Thyroid gland (tissue), 4 donors: Measurements from ENCODE around the gene KCNMA1. TPM values are rescaled to one million over a fixed set of nuclear protein-coding genes. Genes with fewer than 3 reads are reported as not detected.

Source experiments
- DNase-seq, 2 donors: peaks; one replicate each; pipeline ENCODE4 v3.0.0-alpha.2; 2019
- H3K27ac ChIP-seq, 3 donors: fragments of 200-600 bp; sonication (generic); 1 replicate in 2 of 3; 2 replicates in 1 of 3; pipeline ENCODE4 v1.5.1; 2016 to 2019; ENCODE audit warnings: mild to moderate bottlenecking in 1 of 3, moderate library complexity in 1 of 3
- H3K27me3 ChIP-seq: fragments of 200-600 bp; sonication (generic); one replicate; pipeline ENCODE4 v1.5.1; 2019
- H3K36me3 ChIP-seq, 2 donors: fragments of 200-600 bp; sonication (generic); one replicate each; pipeline ENCODE4 v1.5.1; 2016 to 2019
- H3K4me1 ChIP-seq, 2 donors: fragments of 200-600 bp; sonication (generic); one replicate each; pipeline ENCODE4 v1.5.1; 2017 to 2019
- H3K4me3 ChIP-seq, 3 donors: fragments of 200-600 bp; sonication (generic); replicated peaks in 1 of 3; 1 replicate in 2 of 3; 2 replicates in 1 of 3; pipeline ENCODE4 v1.5.1; 2016; ENCODE audit warnings: mild to moderate bottlenecking in 1 of 3
- H3K9me3 ChIP-seq: fragments of 200-600 bp; sonication (generic); one replicate; pipeline ENCODE4 v1.5.1; 2017
- POLR2A ChIP-seq, 2 donors: fragments of 450-650 bp; IDR thresholded peaks; one replicate each; pipeline ENCODE4 v1.6.1; 2017; ENCODE audit warnings: antibody characterized with exemption in 2 of 2, mild to moderate bottlenecking in 2 of 2, moderate library complexity in 1 of 2
- WGBS, 2 donors: methylation state at CpG; one replicate each; pipeline ENCODE4 v1.1.5; 2017; 5-methylcytosine and 5-hydroxymethylcytosine counted together
- intact Hi-C: fragments of 100-400 bp; cut with DNase I; formaldehyde crosslinking; loops from one replicate; pipeline ENCODE4 v1.15.1; 2023
- total RNA-seq, 4 donors: library from RNA; depleted of rRNA; stranded (reverse); fragments of >200 nt; gene quantifications; one replicate each; pipeline ENCODE4 v1.2.3, GENCODE V29; 2016
- TF ChIP-seq, protein P1 (sequence below), 6 experiments: fragments of 200-600 bp in 3 of 6; fragments of 450-650 bp in 3 of 6; sonication (generic) in 3 of 6; IDR thresholded peaks; one replicate each; pipeline ENCODE4 v1.5.1; 2016 to 2019; ENCODE audit warnings: antibody characterized with exemption in 6 of 6, mild to moderate bottlenecking in 2 of 6, inconsistent platforms in 1 of 6, moderate library complexity in 1 of 6

Gene KCNMA1
- total RNA-seq, 4 donors from 2014 or later = 2.5 to 5.1 (median 3.6) TPM

DNA sequence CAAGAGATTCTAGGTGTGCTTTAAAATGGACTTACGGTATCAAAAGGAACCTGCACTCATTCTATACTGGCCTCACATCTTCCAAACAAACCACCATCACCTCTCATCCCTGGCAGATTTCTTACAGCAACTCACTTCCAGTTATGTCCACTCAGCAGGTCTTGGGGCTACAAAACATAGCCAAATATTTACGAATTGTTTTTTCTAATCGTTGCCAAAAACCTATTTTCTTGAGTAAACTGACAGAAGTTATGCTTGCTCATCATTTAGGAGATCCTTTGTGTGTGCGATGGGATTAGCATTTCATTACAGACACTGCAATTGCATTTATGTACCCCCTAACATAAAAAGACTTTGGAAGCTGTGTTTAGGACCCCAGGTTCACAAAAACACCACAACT, 2.7 kb downstream of the KCNMA1 start:
- Histone ChIP-seq H3K4me1 (peaks cover 0 to 12% of the 10 kb centered on the region in 2 donors), H3K36me3 (no peaks in the 10 kb centered on the region), H3K9me3 (no peaks in the 10 kb centered on the region), H3K27ac (no peak overlapping the region), H3K4me3 (no peak overlapping the region), H3K27me3 (peaks cover 17% of the 10 kb centered on the region)
- WGBS, 2 donors = 81 to 84% methylated on average over 4 of the region's 4 CpGs
- intact Hi-C loops = no loop called here
- no peak for TF ChIP-seq POLR2A (IDR thresholded peaks at IDR 0.05)
- TF ChIP-seq, protein P1, sequence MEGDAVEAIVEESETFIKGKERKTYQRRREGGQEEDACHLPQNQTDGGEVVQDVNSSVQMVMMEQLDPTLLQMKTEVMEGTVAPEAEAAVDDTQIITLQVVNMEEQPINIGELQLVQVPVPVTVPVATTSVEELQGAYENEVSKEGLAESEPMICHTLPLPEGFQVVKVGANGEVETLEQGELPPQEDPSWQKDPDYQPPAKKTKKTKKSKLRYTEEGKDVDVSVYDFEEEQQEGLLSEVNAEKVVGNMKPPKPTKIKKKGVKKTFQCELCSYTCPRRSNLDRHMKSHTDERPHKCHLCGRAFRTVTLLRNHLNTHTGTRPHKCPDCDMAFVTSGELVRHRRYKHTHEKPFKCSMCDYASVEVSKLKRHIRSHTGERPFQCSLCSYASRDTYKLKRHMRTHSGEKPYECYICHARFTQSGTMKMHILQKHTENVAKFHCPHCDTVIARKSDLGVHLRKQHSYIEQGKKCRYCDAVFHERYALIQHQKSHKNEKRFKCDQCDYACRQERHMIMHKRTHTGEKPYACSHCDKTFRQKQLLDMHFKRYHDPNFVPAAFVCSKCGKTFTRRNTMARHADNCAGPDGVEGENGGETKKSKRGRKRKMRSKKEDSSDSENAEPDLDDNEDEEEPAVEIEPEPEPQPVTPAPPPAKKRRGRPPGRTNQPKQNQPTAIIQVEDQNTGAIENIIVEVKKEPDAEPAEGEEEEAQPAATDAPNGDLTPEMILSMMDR (IDR thresholded peaks at IDR 0.05) = no peak
- DNase-seq = no peak

DNA sequence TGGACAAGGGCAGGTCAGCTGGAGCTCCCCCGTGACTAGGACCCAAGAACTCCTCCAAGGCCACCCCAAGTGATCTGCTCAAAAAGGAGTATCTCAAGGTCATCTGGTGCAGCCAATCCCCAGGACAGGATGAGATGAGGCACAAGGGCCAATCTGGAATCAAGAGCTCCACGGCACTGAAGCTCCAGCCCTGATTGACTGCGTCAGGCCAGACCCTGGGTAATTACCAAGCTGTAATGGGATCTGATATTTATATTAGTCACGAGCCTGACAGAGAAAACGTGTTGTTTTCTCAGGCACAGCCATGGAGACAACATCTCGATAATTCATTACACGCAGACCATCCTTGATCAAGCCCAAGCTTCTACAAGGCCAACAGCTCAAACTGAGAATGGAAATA, 4.2 kb downstream of the KCNMA1 start:
- TF ChIP-seq, protein P1 (IDR thresholded peaks at IDR 0.05) = no peak
- TF ChIP-seq POLR2A (IDR thresholded peaks at IDR 0.05) = no peak
- Histone ChIP-seq H3K4me1 (peaks cover 0 to 12% of the 10 kb centered on the region in 2 donors), H3K4me3 (no peak overlapping the region), H3K36me3 (no peaks in the 10 kb centered on the region), H3K27ac (no peak overlapping the region), H3K9me3 (no peaks in the 10 kb centered on the region), H3K27me3 (peaks cover 15% of the 10 kb centered on the region)
- 80 to 92% methylated on average over 7 of the region's 7 CpGs for WGBS, 2 donors
- intact Hi-C loops = no loop called here
- DNase-seq = no peak

DNA sequence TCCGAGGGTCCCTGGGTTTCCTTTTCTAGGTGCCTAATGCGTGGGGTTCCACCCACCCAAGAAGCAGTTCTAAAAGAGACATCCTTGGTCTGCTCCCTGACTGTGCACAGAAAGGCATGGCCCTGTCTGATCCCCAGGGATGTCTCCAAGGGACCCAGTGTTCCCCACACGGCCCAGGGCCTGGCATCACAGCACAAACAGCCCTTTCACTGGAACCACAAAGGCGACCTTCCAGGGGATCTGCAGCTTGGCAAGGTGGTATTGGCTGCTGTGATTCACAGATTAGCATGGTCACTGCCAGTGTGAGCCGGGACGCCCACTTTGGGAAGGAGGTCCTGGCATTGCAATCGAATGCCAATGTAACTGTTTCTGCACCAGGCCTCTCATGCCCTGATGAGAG, 6.4 kb downstream of the KCNMA1 start:
- Histone ChIP-seq H3K4me1 (no peaks in the 10 kb centered on the region), H3K36me3 (no peaks in the 10 kb centered on the region), H3K9me3 (no peaks in the 10 kb centered on the region), H3K4me3 (no peak overlapping the region), H3K27ac (no peak overlapping the region), H3K27me3 (peaks cover 2% of the 10 kb centered on the region)
- intact Hi-C loops = no loop called here
- no peak for TF ChIP-seq POLR2A (IDR thresholded peaks at IDR 0.05)
- TF ChIP-seq, protein P1 (IDR thresholded peaks at IDR 0.05) = no peak
- 86 to 88% methylated on average over 5 to 7 of the region's 7 CpGs for WGBS, 2 donors
- no peak for DNase-seq

DNA sequence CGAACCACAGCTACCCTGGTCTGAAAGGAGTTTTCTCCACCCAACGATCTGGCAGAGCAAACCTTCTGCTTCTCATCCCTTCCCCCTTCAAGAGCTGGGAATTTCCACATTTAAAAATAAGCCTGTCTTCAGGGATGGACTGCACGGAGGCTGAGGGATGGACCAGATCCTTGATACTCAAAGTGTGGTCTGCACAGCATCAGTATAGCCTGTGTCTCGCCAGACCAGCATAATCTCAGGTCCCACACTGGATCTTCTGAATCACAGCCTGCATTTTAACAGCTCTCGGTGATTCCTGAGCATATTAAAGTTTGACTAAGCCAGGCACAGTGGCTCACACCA, 7.1 kb downstream of the KCNMA1 start:
- TF ChIP-seq POLR2A (IDR thresholded peaks at IDR 0.05) = no peak
- TF ChIP-seq, protein P1 (IDR thresholded peaks at IDR 0.05) = no peak
- Histone ChIP-seq H3K27me3 (no peaks in the 10 kb centered on the region), H3K4me3 (no peak overlapping the region), H3K4me1 (no peaks in the 10 kb centered on the region), H3K36me3 (no peaks in the 10 kb centered on the region), H3K9me3 (no peaks in the 10 kb centered on the region), H3K27ac (no peak overlapping the region)
- intact Hi-C loops = no loop called here
- 81 to 94% methylated on average over 5 of the region's 5 CpGs for WGBS, 2 donors
- DNase-seq = no peak

DNA sequence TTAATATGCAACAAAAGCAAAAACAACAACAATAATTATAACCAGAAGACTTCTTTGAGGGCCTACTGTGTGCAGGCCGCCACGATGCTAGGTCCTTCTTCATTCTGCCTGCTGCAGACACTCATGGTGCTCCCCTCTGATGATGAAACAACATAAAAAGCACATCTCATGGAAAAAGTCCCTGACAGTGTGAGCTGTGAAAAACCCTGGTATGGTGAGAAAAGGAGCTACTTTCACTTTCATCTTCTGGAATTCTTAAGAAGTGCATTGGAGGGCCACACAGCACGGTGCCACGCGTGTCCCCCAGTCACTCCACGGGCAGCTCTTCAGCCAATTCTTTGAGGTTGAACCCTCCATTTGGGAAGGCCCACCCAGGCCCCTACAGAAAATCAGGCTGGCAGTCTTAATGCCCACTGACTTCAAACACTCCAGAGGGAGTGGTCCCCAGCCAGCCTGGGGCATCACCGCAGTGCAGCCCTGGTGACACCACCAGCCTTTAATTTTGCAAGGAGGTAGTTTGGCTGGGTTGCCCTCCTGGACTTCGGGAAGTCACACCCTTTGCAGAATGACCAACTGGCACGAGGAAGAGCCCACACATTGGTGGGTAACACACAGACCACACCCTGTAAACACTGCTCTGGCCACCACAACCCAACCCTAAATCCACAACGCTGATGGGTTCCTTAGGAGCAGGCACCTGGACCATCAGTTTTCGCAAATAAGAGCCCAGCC, 7.7 kb downstream of the KCNMA1 start:
- H3K4me3 ChIP-seq = no peak overlapping the region
- no peaks in the 10 kb centered on the region for H3K4me1 ChIP-seq
- H3K27me3 ChIP-seq = no peaks in the 10 kb centered on the region
- 84 to 89% methylated on average over 8 to 11 of the region's 11 CpGs for WGBS, 2 donors
- no peaks in the 10 kb centered on the region for H3K36me3 ChIP-seq
- intact Hi-C loops = no loop called here
- TF ChIP-seq, protein P1 (IDR thresholded peaks at IDR 0.05) = no peak
- no peak for TF ChIP-seq POLR2A (IDR thresholded peaks at IDR 0.05)
- no peak for DNase-seq
- H3K9me3 ChIP-seq = no peaks in the 10 kb centered on the region
- H3K27ac ChIP-seq = no peak overlapping the region
